ENCODE measurements around the gene WFDC1.
A peak's percentile ranks its signal among the peaks of the same experiment; 100 is the strongest.
"Not testable (repeated sequence)": the region's sequence is repeated elsewhere in the genome, so short reads cannot be mapped to it uniquely, and the experiment has no call there.

WFDC1 gene

DNA sequence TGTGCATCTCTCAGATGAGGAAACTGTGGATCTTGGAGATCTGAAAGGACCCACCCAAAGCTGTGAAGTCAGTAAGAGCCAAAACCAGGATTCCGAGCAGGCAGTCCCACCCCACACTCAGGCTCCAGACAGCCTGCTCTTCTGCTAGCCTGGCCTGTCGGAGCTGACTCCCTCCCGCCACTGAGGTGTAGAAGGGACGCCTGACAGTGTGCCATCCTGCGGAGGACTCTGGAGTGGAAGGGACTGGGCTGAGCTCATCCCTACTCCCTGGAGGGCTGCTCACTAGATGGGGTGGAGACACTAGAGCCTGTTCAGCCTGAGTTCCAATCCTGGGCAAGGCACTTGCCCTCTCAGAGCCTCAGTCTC, 36.0 kb downstream of the WFDC1 start:
- Mint-ChIP-seq H3K9me3 (peaks cover 10% of the 10 kb centered on the region), H3K36me3 (ENCODE audit: low read depth) (no peaks in the 10 kb centered on the region), H3K27me3 (ENCODE audit: low read depth, poor library complexity) (peaks cover 27% of the 10 kb centered on the region), H3K27ac (no peak overlapping the region), H3K4me1 (peaks cover 12% of the 10 kb centered on the region), H3K4me3 (no peak overlapping the region)
- no peak for DNase-seq
- no peak for TF ChIP-seq CTCF (IDR thresholded peaks at IDR 0.05)

DNA sequence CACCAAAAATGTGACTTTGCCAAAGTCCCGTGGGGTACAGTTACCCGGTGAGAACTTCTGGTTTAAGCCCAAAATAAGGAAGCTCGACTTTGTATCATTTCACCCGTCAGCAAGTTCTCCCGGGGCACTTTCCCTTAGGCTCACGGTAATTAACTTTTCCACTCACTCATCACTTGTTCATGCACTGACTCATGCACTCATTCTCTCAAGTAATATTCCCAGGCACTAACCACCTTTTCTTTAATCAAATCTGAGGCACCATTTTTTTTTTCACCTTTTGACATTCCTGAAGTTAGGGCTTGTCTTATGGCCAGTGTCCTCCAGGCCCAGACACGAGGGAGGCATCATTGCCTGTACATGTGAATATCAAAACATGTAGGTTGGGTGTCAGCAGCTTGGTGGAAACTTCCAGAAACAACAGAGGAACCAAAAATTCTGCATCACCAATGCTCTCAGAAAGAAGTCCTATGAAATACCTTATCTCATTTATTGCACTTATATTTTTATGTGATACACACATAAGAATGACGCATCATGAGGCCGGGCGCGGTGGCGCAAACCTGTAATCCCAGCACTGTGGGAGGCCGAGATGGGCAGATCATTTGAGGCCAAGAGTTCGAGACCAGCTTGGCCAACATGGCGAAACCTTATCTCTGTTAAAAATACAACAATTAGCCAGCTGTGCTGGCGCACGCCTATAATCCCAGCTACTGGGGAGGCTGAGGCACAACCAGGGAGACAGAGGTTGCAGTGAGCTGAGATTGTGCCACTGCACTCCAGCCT, 37.5 kb downstream of the WFDC1 start:
- no peak for TF ChIP-seq CTCF (IDR thresholded peaks at IDR 0.05)

DNA sequence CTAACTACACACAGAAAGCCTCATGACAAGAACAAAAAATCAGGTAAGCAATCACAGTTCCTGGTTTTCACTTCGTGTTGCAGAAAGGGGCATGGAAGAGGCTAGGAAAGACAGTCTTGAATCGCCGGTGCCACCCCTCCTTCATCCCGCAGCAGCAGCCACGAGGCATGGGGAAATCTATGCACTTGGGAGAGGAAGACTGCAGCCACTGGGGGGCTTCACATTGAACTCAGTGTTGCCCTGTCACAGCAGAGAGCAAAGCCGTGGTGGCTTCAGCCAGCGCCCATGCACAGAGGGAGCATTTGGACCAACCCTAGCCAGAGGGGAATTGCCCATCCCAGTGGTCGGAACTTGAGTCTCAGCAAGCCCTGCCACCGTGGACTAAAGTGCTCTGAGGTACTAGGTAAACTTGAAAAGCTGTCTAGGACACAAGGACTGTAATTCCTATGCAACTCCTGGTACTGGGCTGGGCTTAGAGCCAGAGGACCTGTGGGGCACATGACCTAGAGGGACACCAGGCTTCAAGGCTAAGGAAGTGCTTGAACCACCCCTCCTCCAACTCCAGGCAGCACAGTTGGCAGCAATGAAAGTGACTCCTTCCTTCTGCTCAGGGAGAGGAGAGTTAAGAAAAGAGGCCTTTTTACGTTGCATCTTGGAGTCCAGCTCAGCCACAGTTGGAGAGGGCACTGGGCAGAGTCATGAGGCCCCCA, 38.5 kb downstream of the WFDC1 start:
- H3K9me3 Mint-ChIP-seq: peaks cover 30% of the 10 kb centered on the region
- no peak overlapping the region for H3K4me3 Mint-ChIP-seq
- peak; percentile 15 for DNase-seq
- H3K36me3 Mint-ChIP-seq (ENCODE audit: low read depth): peaks cover 6% of the 10 kb centered on the region
- peaks cover 24% of the 10 kb centered on the region for H3K27me3 Mint-ChIP-seq (ENCODE audit: low read depth, poor library complexity)
- H3K27ac Mint-ChIP-seq: no peak overlapping the region
- TF ChIP-seq CTCF (IDR thresholded peaks at IDR 0.05): no peak
- peaks cover 12% of the 10 kb centered on the region for H3K4me1 Mint-ChIP-seq

More for the DNA sequence above, 37.5 kb downstream of the WFDC1 start:
- Mint-ChIP-seq H3K4me1 (peaks cover 12% of the 10 kb centered on the region), H3K4me3 (no peak overlapping the region), H3K36me3 (ENCODE audit: low read depth) (peaks cover 3% of the 10 kb centered on the region), H3K27ac (no peak overlapping the region), H3K9me3 (peaks cover 25% of the 10 kb centered on the region), H3K27me3 (ENCODE audit: low read depth, poor library complexity) (peaks cover 27% of the 10 kb centered on the region)
- no peak for DNase-seq

- TF ChIP-seq CTCF (IDR thresholded peaks at IDR 0.05): no peak
- Mint-ChIP-seq H3K9me3 (peaks cover 30% of the 10 kb centered on the region), H3K36me3 (ENCODE audit: low read depth) (peaks cover 6% of the 10 kb centered on the region), H3K27ac (no peak overlapping the region), H3K4me1 (peaks cover 12% of the 10 kb centered on the region), H3K27me3 (ENCODE audit: low read depth, poor library complexity) (peaks cover 24% of the 10 kb centered on the region), H3K4me3 (no peak overlapping the region)
- no peak for DNase-seq
These were observed 39.4 kb downstream of the WFDC1 start for GRCh38 chr16:84334058-84334457.

GRCh38 chr16:84334482-84334881, 39.8 kb downstream of the WFDC1 start:
- H3K36me3 Mint-ChIP-seq (ENCODE audit: low read depth): peaks cover 6% of the 10 kb centered on the region
- no peak overlapping the region for H3K4me3 Mint-ChIP-seq
- H3K4me1 Mint-ChIP-seq: peaks cover 11% of the 10 kb centered on the region
- TF ChIP-seq CTCF (IDR thresholded peaks at IDR 0.05): no peak
- H3K9me3 Mint-ChIP-seq: peaks cover 30% of the 10 kb centered on the region
- DNase-seq: no peak
- H3K27ac Mint-ChIP-seq: no peak overlapping the region
- peaks cover 24% of the 10 kb centered on the region for H3K27me3 Mint-ChIP-seq (ENCODE audit: low read depth, poor library complexity)

- not testable (repeated sequence) for H3K27ac Mint-ChIP-seq; H3K36me3 Mint-ChIP-seq (ENCODE audit: low read depth); H3K4me3 Mint-ChIP-seq; DNase-seq
- H3K27me3 Mint-ChIP-seq (ENCODE audit: low read depth, poor library complexity): peaks cover 12% of the 10 kb centered on the region
- H3K4me1 Mint-ChIP-seq: peaks cover 16% of the 10 kb centered on the region
- H3K9me3 Mint-ChIP-seq: peaks cover 30% of the 10 kb centered on the region
These were observed 42.6 kb downstream of the WFDC1 start for GRCh38 chr16:84337236-84337635.
